Muscle of arm (tissue), 12 donors: ENCODE results near the gene MED13L. TPM values are rescaled to one million over a fixed set of nuclear protein-coding genes. Genes with fewer than 3 reads are reported as not detected.
A peak's percentile ranks its signal among the peaks of the same experiment; 100 is the strongest.
"Not testable (repeated sequence)": the region's sequence is repeated elsewhere in the genome, so short reads cannot be mapped to it uniquely, and the experiment has no call there.

Experiments used
- DNase-seq: peaks from one replicate; pipeline ENCODE4 v3.0.0-alpha.2; 2013
- polyA plus RNA-seq, 12 donors: library from polyadenylated mRNA; unstranded; fragments of 120-200 nt; gene quantifications; one replicate each; pipeline ENCODE4 v1.2.1, GENCODE V29; 2013; ENCODE audit not compliant: insufficient read length in 12 of 12

The MED13L gene
- polyA plus RNA-seq, 12 donors = 44.9 to 66.0 (median 55.5) TPM; not detected in 1

DNA sequence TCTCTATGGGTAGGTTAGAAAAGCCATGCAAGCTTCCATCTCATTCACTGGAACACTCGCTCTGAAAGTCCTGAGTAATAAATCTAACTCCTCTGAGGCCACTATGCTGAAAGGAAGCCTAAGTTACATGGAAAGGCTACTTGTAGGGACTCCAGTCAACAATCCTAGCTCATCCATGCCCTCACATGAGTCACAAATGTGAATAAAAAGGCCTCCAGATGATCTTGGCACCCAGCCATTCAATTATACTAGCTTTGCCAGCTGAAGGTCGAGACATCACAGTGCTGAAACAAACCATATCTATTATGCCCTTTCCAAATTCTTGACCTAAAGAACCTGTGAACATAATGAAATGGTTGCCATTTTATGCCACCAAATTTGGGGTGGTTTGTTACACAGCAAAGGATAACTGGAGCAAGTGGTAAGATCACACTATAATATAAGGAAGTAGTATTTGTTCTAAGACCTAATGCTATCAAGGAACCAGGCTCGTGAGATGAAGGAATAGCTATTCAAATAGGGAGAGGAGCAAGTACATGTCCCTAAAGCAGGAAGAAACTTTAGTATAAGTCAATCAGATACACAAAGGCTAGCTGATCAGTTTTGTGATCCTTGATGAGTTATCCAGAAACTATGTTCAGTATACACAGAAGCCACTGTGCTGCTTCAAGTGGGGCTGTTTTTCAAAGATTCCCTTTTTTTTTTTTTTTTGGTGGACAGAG lies 142.1 kb downstream of the MED13L start:
- DNase-seq = no peak

DNA sequence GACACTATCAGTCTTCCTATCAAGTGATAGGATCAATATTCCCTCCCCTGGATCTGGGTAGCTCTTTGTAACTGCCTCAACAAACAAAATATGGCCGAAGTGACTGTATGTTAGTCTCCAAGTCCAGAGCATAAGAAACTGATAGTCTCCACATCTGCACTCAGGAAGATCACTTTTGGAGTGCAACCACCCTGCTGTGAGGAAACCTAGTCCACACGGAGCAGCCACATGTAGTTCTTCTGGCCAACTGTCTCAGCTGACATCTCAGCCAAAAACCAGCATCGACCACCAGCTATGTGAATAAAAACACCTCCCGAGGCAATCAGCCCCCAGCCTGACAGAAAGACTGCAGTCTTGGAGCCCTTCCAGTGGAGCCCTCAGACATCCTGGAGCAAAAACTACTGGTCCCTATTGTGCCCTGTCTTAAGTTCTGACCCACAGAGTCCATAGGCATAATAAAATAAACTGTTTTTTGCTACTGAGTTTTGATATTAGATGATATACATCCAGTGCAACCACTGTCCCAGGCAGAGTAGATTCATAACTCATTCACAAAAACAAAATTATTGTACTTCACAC lies 143.8 kb downstream of the MED13L start:
- DNase-seq = no peak

DNA sequence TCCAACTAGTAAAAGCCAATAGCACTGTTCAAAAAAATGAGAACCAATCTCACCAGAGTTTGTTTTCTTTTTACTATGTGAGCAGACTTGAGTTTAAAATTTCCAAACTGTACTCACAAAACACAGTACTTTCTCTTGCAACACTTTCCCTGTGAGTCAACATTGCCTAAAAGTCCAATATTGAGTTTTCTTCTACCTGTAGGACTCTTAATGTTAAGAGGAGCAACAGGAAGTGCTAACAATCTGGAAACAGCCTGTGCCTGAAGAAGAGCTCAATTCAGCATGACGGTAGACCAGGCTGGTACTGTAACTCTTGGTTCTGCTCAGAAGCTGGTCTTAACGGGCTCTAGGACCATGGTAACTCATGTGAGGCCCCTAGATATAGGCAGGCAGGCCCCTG lies 144.3 kb downstream of the MED13L start:
- DNase-seq = no peak

DNA sequence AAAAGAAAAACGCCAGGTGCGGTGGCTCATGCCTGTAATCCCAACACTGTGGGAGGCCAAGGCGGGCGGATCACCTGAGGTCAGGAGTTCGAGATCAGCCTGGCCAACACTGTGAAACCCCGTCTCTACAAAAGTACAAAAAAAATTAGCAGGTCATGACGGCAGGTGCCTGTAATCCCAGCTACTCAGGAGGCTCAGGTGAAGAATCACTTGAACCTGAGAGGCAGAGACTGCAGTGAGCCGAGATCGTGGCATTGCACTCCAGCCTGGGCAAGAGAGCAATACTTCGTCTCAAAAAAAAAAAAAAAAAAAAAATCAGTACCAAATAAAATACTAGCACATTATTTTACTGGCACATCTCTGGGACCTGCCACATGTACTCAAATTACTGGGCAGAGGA lies 145.5 kb downstream of the MED13L start:
- DNase-seq = not testable (repeated sequence)

DNA sequence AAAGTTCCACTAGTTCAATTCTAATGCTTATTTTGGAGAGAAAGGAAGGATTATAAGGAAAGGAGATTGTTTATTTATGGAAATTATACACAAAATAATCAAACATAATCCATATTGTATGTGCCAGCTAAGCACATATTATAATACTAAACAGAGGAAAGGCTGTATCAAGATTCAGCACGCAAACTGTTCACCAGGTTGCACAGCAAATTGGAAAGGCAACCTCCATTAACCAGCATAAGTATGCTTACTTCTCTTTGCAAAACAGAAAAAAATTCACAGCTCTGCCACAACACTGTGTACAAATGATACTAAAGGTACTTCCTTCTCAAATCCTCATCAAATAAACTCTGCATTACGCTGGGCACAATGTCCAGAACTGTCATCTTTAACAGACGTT lies 146.3 kb downstream of the MED13L start:
- no peak for DNase-seq

DNA sequence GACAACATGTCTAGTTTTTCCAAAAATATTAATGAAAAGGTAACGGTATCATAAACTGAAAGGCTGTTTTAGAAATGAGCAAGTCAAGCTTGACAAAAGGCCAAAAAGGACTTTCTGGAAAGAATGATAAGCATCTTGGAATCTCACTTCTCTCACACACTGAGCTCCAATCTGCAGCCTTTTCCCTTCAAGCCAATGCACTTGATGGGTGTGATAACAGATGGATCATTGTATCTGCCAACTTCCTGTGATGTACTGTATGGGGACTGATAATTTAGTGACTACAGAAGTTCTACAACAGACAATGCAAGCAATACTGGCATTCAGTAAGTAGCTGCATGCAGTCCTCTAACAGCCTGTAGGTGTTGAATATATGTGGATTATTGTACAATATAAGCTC lies 147.1 kb downstream of the MED13L start:
- DNase-seq = peak; percentile 62

DNA sequence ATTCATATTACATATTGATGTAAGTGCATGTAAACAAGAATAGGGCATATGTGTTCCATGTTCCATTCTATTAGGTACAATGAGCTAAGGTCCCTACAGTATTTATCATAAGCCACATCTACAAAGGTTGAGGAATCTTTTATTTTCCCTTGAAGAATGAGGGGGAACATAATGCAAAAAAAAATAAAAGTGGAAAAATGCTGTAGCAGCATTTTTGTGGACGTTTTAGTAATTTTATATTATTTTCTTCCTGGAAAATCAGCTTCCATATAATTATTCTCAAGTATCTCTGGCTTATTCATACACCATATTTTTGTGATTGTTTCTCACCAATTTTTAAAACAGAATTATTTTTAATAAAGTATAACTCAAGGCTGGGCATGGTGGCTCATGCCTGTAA lies 148.7 kb downstream of the MED13L start:
- DNase-seq = no peak

DNA sequence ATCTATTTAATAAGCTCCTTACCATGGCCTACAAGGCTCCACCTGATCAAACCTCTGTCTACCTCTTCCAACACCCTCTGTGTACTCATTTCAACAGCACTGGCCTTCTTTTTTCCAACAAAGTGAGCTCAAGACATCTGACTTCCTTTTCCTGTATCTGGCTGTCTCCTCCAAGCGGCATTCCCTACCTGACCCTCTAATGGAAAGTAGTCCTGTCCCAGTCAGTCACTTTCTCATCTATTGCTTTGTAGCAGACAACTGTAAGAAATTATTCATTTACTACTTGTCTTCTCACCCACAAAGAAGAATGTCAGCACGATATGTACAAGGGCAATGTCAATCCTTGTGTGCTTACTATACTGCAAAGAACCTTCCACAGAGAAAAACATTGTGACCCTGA lies 149.6 kb downstream of the MED13L start:
- DNase-seq = no peak

DNA sequence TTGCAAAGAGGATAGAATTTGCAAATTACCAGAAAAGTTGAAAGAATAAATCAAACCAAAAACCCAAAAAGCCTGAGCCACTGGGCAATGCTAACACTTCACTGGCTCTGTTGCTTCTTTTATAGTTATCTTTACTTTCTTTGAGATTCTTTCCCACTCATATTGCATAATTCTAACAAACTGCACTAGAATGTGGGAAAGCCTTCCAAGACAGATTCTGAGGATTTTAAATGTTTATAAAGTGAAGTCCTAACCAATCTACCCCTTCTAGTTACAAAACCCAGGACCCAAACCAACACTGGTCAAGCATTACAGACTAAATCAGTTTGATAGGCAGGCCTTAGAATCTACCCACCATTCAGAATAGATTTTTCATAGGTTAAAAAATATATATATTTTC lies 150.9 kb downstream of the MED13L start:
- no peak for DNase-seq

DNA sequence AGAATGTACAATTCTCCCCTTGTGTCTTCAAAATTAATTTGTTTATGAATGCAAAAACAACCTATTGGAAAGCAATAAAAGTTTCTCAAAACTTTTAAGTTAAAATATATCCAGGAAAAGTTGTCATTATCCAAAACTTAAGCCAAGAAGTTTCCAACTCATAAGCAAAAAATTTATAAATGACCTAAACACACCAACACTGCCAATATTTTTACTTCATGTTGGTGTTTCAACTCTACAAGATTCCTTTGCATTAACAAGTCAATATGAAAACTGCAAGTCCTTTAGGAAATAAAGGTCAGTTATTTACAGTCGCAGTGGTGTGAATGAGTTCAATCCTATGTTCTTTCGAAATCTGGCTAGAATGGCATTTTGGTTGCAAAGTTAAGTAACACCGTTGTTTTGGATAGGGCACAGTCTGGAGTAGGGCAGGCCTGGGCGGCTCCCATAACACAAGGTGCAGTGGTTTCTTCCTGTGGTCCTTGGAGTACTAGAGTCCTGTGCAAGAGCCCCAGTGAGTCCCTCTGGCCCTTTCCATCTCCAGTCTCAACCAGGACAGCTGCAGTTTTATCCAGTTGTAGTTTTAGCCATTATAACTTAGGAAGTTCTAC lies 151.4 kb downstream of the MED13L start:
- no peak for DNase-seq

DNA sequence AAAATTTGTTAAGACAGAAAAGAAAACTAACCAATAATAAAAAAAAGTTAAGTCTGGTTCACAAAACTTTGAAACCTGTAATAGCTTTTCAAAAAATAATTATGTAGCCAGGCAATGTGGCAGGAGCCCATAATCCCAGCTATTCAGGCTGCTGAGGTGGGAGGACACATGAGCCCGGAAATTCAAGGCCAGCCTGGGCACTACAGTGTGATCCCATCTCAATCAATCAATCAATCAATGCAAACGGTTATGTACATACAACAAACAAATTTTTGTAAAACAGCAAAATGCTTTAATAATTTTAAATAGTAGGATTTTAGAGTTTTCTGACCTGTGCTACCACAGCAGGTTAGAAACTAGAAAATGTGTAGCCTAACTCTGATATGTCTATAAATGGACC lies 152.4 kb downstream of the MED13L start:
- DNase-seq = no peak

DNA sequence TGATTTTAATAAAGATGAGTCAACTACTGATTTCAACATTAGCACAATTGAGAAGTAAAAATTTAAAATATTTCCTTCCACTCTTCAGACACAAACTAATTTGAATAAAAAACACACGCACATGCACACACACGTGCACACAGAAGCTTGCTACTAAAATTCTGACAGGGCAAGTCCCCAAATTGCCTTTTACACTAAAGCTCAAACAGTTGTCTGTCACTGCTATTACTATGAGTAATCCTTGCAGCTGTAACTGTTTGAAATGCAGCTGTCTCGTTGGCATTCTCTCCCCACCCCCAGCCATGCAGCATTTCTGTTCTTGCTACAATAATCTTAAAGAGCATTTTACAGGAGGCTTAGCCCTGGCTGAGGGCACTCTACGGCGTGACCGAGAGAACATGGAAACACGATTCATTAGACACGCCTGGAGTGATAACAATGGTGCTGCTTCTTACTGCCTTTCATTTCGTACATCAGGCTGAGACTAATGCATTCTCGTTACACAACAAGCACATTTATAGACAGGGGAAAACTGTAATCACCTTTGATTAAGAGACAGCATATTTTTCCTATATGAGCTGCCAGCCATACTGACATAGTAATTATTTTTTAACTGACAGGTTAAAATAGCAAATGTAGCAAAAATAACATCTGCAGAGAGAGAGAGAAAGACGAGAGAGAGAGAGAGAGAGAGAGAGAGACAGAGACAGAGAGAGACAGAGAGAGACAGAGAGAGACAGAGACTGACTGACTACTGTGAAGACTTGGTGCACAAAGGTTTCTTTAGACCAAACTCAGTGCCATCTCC lies 153.8 kb downstream of the MED13L start:
- DNase-seq = peak; percentile 61

DNA sequence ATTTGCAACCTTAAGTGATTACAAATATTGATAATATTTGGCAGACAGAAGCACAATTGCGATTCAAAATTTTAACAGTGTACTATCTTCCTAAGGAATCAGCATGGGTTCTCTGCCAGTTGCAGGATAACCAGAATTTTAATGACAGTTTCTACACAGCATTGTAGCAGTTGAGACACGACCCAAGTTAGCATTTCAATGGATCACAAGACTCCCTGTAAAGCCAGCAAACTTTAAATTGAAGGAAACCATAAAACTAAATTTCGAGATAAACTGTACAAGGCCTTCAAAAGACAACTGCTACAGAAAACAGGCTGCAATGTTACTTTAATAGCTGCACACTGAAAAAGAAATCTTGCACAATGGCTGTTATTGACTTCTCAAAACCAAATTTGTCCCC lies 154.9 kb downstream of the MED13L start:
- no peak for DNase-seq

DNA sequence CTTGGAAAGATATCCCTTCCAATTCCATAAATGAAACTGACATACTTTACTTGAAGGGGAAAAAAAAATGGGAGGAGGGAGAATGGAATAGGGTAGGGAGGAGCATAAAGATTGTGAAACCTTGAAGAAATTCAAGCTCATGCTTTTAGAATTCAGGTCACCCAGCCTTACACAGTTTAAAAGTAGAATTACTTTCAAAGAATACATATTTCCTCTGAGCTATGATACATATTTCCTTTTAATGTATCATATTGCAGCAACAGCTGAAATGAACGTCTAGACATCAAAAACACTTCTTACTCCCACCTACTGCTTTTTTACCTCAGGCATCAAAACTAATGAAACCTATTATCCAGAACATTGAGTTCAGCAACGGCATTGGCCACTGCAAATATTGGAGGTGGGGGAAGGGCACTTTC lies 156.0 kb downstream of the MED13L start:
- no peak for DNase-seq

DNA sequence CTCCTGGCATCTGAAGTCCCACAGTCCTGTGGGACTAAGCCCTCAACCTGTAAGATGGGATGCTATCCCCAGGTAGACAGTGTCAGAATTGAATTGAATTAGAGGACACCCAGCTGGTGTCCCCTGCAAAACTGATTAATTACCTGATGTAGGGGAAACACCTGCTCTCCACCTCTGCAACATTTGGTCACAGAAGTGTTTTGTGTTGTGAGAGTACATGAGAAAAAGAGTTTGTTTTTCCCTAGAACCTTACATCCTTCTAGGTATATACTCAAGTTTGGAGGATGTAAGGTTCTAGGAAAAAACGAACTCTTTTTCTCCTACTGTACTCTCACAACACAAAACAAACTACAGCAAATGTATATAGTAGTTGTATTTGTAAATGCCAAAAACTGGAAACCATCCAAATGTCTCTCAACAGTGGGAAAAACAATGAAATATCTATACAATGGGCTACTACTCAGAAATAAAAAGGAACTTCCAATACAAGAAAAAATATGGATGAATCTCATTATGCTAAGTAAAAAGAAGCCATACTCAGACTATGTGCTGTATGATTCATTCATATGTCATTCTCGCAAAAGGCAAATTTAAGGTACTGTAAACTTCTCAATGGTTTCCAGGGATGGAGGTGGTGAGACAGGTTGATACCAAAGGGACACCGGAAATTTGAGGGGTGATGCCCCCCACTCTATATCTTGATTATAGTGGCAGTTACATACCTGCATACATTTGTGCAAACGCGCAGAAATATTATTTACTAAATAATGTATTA lies 160.7 kb downstream of the MED13L start:
- no peak for DNase-seq

DNA sequence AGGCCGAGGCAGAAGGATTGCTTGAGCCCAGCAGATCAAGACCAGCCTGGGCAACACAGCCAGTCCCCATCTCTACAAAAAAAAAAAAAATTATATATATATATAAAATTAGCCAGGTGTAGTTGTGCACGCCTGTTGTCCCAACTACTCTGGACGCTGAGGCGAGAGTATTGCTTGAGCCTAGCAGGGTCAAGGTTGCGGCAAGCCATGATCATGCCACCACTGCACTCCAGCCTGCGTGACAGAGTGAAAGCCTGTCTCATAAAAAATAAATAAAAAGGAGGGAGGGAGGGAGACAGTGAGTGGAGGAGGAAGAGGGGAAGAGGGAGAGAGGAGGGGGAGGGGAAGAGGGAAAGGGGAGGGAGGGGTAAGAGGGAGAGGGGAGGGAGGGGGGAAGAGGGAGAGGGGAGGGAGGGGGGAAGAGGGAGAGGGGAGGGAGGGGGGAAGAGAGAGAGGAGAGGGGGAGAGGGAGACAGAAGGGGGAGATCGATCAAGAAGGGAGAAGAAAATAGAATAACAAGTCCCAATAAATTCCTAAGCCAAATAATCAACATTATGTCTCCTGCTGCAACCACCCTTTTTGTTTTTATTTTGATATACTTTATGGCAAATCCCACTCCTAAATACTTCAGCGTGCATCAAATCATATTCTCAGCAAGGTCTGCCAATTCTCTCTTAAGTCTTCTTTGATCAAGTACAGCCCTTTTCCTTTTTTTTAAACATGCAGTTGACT lies 163.9 kb downstream of the MED13L start:
- DNase-seq = no peak

DNA sequence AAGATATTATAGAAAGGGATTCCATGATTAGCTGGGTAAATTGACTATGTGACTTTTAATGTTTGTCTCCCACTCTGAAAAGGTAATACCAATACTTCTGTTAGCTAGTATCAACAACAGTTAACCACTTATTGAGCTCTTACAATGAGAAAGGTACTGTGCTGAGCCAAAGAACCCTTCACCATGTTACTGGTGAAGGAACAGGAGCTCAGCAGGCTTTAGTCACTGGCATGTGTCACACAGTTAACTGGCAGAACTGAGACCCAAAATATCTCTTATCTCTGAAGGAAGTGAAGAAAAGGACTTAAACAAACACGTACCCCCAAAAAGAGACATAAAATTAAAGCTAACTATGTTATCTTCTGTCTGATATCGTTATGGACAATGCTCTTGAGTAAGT lies 170.6 kb downstream of the MED13L start:
- no peak for DNase-seq

DNA sequence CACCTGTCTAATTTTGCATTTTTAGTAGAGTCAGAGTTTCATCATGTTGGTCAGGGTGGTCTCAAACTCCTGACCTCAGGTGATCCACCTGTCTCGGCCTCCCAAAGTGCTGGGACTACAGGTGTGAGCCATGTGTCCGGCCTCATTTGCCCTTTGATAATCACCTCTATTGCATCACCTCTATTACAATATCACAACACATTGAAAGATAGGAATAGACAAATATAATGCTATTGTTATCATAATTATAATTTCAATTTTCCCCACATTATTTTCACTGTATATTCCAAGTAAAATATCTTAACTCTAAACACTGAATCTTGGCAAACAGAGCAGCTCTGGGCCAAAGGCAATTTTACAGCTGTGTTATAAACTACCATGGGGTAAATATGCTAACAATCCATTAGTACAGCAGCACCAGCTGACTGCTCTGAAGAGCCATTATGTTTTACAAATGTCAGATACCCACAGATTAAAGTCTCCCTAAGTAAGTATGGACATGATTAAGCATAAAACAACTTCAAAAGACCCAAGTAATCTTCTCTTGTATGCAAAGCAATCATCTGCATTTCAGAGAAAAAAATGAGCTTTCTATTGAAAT lies 173.2 kb downstream of the MED13L start:
- DNase-seq = no peak

DNA sequence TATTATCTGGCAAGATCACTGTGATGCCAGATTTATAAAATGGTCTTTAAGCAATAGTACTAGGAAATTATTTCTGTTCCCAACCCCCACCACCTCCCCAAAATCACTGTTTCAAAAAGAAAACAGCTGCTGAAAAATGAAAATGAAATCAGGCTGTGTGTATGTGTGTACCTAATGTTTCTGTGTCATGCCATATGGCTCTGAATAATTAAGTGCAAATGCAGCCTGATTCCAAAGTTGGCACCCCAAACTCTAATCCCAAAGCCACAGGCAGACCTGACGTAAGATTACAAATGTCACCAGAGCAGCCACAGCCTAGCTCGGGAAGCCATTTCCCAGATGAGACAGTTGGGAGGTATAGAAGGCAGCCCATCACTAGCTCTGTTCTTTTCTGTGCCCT lies 175.5 kb downstream of the MED13L start:
- DNase-seq = no peak

DNA sequence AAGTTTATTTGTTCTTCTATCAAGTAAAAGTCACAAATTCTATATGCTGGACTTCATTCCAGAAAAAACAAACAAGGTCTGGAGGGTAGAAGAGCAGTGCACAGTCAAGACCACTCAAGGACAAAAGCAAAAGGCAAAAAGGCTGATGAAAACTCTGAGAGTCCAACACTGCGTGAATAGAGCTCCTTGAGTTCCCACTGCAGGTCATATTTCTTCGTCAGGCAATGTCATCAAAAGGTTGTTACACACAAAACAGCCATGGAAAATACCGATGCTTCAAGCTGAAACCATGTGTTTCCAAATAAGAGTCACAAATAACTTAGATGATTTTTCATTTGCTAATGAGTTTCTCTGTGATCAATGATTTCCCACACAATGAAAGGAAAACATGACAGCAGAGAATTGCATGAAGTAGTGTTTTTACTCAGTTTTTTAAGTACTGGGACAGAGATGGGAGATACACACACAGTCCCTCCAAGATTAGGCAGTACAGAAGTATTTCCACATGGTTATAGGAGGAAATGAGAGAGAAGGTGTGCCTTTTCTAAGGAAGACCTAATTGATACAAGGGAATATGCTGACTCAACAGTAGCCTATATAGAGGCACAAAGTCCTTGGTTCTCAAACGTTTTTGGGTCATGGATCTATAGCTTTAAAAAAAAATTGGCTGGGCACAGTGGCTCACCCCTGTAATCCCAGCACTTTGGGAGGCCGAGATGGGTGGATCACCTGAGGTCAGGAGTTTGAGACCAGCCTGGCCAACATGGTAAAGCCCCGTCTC lies 177.7 kb downstream of the MED13L start:
- DNase-seq = no peak
